Activated CD8-positive, alpha-beta memory T cell treated with anti-CD3 and anti-CD28 coated beads for 1 hour (primary cell): ENCODE results near the gene TM2D1.

Experiments used
- DNase-seq, 2 donors: peaks; one replicate each; pipeline ENCODE4 v3.0.0-alpha.2; 2020; ENCODE audit warnings: low read depth in 1 of 2; ENCODE audit errors: extremely low read depth in 1 of 2

Gene TM2D1

GRCh38 chr1:61645476-61645875, 79.5 kb downstream of the TM2D1 start:
- no peak for DNase-seq

- DNase-seq = no peak
Observed at GRCh38 chr1:61644303-61644702, 80.6 kb downstream of the TM2D1 start.

- no peak for DNase-seq
Observed at GRCh38 chr1:61642475-61643232, 82.3 kb downstream of the TM2D1 start.

DNA sequence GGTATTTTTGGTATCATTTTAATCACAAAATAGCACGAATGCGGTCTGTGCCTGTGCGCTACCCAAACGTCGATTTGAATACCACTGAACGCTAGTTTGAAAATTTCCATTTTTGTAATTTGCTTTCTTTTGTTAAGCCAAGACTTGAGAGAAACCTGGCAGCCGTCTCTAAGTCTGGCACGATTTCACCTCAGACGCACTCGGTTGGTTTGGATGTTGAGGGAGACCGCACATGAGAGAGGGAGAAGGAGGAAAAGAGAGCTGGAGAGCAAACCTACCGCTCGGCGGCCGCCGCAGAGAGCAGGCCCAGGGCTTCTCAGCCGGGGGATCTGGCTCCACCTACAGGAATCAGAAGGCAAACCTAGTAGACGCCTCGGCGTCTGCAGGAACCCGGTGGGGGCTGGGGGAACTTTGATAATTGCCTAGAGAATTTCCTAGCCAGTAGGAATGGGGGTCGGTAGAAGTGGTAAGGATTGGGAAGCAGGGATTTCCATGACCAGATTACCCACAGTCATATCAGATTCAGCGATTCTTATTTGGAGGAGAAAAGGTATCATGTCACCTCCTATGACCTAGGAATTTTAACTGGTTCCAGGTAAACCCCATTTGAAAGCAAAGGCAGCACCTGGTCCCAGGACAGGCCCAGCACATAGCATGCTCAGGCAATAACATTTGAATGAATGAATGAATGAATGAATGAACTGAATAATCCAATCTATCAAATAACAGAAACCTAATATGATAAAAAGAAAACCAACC, 83.2 kb downstream of the TM2D1 start:
- DNase-seq = peak in 1 of 2 donors; percentile 41

- no peak for DNase-seq
Observed at GRCh38 chr1:61640531-61641530, 84.1 kb downstream of the TM2D1 start.

DNA sequence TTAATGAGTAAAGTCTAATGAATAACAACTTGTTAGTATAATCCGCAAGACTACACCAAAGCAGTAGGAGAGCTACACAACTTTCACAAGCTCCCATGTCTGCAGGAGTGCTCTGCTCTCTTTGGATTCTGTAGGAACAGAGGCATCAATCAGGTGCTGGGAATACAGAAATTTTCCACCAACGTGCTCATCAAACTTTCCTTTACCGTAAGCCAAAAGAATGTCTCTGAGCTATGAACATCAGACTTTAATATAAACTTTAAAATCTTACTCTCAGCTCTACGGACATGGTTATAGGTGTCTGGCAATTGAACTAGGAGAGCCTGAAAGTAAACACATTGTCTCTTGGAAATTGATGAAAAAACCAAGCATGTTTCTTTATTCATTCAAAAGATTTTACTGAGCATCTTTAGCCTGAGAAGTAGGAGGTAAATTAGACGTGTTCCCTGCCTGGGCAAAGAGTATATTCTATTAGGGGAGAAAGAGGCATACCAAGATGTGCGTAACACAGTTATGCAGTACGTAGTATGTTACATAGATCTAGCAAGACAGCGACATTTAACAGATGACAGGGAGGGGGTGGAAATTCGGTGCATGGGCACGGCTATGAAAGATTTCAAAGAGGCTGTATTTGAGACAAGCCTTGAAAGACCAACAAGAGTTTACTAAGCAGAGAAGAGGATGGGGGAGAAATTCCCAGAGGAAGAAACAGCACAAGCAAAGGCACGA, 85.2 kb downstream of the TM2D1 start:
- DNase-seq = no peak

GRCh38 chr1:61638911-61639605, 85.9 kb downstream of the TM2D1 start:
- no peak for DNase-seq

DNA sequence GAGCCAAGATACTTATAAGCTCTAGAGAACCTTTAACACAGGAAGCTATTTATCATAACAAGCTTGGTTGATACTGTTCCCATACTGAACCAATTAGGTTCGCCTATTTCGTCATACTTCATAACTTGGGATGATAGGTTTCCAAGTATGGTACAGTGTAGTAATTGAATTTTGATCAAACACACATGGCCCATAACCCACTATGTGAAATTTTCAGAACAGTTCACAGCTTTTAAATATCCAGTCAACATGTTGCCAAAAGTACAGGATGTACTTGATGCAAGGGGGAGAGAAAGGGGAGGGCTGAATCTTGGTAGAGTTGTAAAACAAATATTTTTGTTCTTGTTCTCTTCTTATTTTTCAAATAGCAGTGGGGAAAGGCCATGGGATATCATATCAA, 86.6 kb downstream of the TM2D1 start:
- no peak for DNase-seq

GRCh38 chr1:61637470-61637869, 87.5 kb downstream of the TM2D1 start:
- DNase-seq = no peak

GRCh38 chr1:61636814-61637213, 88.1 kb downstream of the TM2D1 start:
- DNase-seq = no peak

DNA sequence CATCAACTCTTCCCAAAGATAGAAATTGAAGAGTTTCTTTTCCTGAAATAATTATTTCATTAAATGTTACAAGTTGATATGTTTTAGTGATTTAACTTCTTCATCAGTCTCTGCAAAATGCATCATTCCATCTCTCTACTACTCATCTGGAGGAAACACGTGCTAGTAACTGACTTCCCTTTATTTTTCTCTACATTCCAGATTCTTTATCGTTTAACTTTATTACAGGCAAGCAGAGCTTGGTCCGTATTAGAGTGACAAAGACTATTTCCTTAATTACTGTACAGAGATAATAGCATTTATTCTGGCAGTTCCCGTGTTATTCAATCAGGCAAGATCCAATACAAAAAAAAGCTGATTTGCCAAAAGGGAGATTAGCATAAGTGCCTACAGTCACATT, 88.6 kb downstream of the TM2D1 start:
- no peak for DNase-seq

GRCh38 chr1:61635557-61635956, 89.4 kb downstream of the TM2D1 start:
- DNase-seq = no peak

GRCh38 chr1:61631436-61631835, 93.5 kb downstream of the TM2D1 start:
- no peak for DNase-seq
